SK-N-MC (cell line): ENCODE data around the gene IVL.

Source experiments
- EZH2 ChIP-seq: fragments of 200-600 bp; sonication (generic); IDR thresholded peaks from one replicate; pipeline ENCODE4 v1.6.1; 2017; ENCODE audit warnings: antibody characterized with exemption
- POLR2AphosphoS5 ChIP-seq: IDR thresholded peaks from 2 replicates; pipeline ENCODE4 v1.6.1; 2012; ENCODE audit warnings: mild to moderate bottlenecking, low read depth, low read length, borderline replicate concordance

- TF ChIP-seq POLR2AphosphoS5 (no peak), EZH2 (no peak)
These were observed 30.3 kb upstream of the IVL start, which contains the start of gene SMCP for GRCh38 chr1:152878042-152878441.
